Stimulated activated CD4-positive, alpha-beta T cell treated with anti-CD3 and anti-CD28 coated beads, Interleukin-15, amount 100 ng/mL, for 24 hours (primary cell): ENCODE data around the gene KAZALD1.
"Not testable (repeated sequence)": the region's sequence is repeated elsewhere in the genome, so short reads cannot be mapped to it uniquely, and the experiment has no call there.

Source experiments
- DNase-seq: peaks from one replicate; pipeline ENCODE4 v3.0.0-alpha.2; 2020

Gene KAZALD1

GRCh38 chr10:101030496-101031127 is 31.2 kb upstream of the KAZALD1 start:
- no peak for DNase-seq

- peak; percentile 99 for DNase-seq
Observed at GRCh38 chr10:101031128-101031795, 30.5 kb upstream of the KAZALD1 start, which contains the start of the genes PDZD7 and SFXN3. Gene PDZD7 (minus strand): TSS chr10:101031129. CDS start chr10:101030219, 910 bp downstream. Gene SFXN3 (plus strand): TSS chr10:101031234. CDS start chr10:101034695, 3,461 bp downstream.

GRCh38 chr10:101031796-101032636 is 29.8 kb upstream of the KAZALD1 start:
- DNase-seq = peak; percentile 80

GRCh38 chr10:101032637-101033224 is 29.1 kb upstream of the KAZALD1 start:
- peak; percentile 76 for DNase-seq

- DNase-seq = no peak
Observed at GRCh38 chr10:101033276-101033675, 28.5 kb upstream of the KAZALD1 start.

GRCh38 chr10:101034404-101034803 is 27.4 kb upstream of the KAZALD1 start:
- not testable (repeated sequence) for DNase-seq

- no peak for DNase-seq
Observed at GRCh38 chr10:101035314-101035713, 26.5 kb upstream of the KAZALD1 start.

GRCh38 chr10:101035916-101036702 is 25.7 kb upstream of the KAZALD1 start:
- DNase-seq = no peak

- DNase-seq = no peak
Observed at GRCh38 chr10:101036726-101037125, 25.1 kb upstream of the KAZALD1 start.

GRCh38 chr10:101038484-101038883 is 23.3 kb upstream of the KAZALD1 start:
- no peak for DNase-seq

GRCh38 chr10:101040061-101040460 is 21.7 kb upstream of the KAZALD1 start:
- no peak for DNase-seq

GRCh38 chr10:101040851-101041250 is 20.9 kb upstream of the KAZALD1 start:
- DNase-seq = no peak

GRCh38 chr10:101041252-101041761 is 20.5 kb upstream of the KAZALD1 start:
- peak; percentile 77 for DNase-seq

GRCh38 chr10:101042118-101042517 is 19.7 kb upstream of the KAZALD1 start:
- DNase-seq = no peak

- peak; percentile 97 for DNase-seq
Observed at GRCh38 chr10:101042667-101043362, 19.0 kb upstream of the KAZALD1 start.

- DNase-seq = no peak
Observed at GRCh38 chr10:101043363-101043707, 18.5 kb upstream of the KAZALD1 start.

GRCh38 chr10:101044117-101044516 is 17.7 kb upstream of the KAZALD1 start:
- DNase-seq = no peak

GRCh38 chr10:101046332-101047238 is 15.2 kb upstream of the KAZALD1 start:
- no peak for DNase-seq

GRCh38 chr10:101047268-101047667 is 14.5 kb upstream of the KAZALD1 start:
- DNase-seq = no peak
